ENCODE results near the gene RSPH4A. TPM values are rescaled to one million over a fixed set of nuclear protein-coding genes. Genes with fewer than 3 reads are reported as not detected.

RSPH4A gene
- total and polyA plus RNA-seq, 9 of the 15 experiments (the other 6 are each of a cell fraction or from before 2014, with no cell fraction given) = 0.04 to 0.30 (median 0.11) TPM

- peaks cover 3 to 4% of the 10 kb centered on the region in 2 experiments; a peak in 1 of 5 replicates for H3K4me1 ChIP-seq (replicated peaks in 1 of 2; ENCODE audit: control insufficient read depth in 2 of 2, insufficient read depth in 2 of 2, low read length in 2 of 2)
- H3K79me2 ChIP-seq (ENCODE audit: control insufficient read depth, insufficient read depth, low read length) = no peaks in the 10 kb centered on the region
- DNase-seq (ENCODE audit: extremely low read depth in 1 of 4, low spot score in 3 of 4) = no peak
- H3K4me3 ChIP-seq = no peak overlapping the region
- in situ Hi-C loops (cut with MboI) = no loop called here
- no peaks in the 10 kb centered on the region for H3K9me1 ChIP-seq (ENCODE audit: control insufficient read depth, insufficient read depth, low read length)
- BruUV-seq (replicated peaks) = no TSS peak
- WGBS (ENCODE audit: insufficient coverage, low coverage, missing lambda C conversion rate) = 64% methylated on average over 1 of the region's 1 CpG
- intact Hi-C loops (cut with micrococcal nuclease) = no loop called here
- no peak overlapping the region for H3K4me2 ChIP-seq (ENCODE audit: insufficient read depth, low read length)
- no peak for ATAC-seq
- H2AFZ ChIP-seq (ENCODE audit: low read depth, low read length) = no peak overlapping the region
- ChIA-PET CTCF (ENCODE audit: low intra/inter-chr PET ratio) (no interaction called here), POLR2A (no interaction called here)
- H4K20me1 ChIP-seq (replicated peaks; ENCODE audit: control insufficient read depth, insufficient read depth, low read length) = no peaks in the 10 kb centered on the region
- H3K27ac ChIP-seq (ENCODE audit: extremely low read depth, low read depth, low read length) = no peak overlapping the region
- TF ChIP-seq PPARD (CRISPR knock-in tag; IDR thresholded peaks at IDR 0.05) = no peak
- TF ChIP-seq ZC3H8 (IDR thresholded peaks at IDR 0.05) = no peak
- TF ChIP-seq NCOA2 (IDR thresholded peaks at IDR 0.05; ENCODE audit: partially characterized antibody in 2 of 2) = no peak
- TF ChIP-seq WHSC1 (IDR thresholded peaks at IDR 0.05; ENCODE audit: low read length) = no peak
- TF ChIP-seq RCOR1 (IDR thresholded peaks at IDR 0.05; ENCODE audit: borderline replicate concordance in 1 of 2, low read depth in 2 of 2, low read length in 2 of 2) = no peak
- TF ChIP-seq CGGBP1 (CRISPR knock-in tag; IDR thresholded peaks at IDR 0.05) = no peak
- no peak for TF ChIP-seq ZKSCAN8 (CRISPR knock-in tag; IDR thresholded peaks at IDR 0.05)
- no peak for TF ChIP-seq NELFE (IDR thresholded peaks at IDR 0.05; ENCODE audit: insufficient read depth, insufficient read length)
- TF ChIP-seq CBX5 (IDR thresholded peaks at IDR 0.05; ENCODE audit: borderline replicate concordance, low read depth) = no peak
- TF ChIP-seq, protein P1, sequence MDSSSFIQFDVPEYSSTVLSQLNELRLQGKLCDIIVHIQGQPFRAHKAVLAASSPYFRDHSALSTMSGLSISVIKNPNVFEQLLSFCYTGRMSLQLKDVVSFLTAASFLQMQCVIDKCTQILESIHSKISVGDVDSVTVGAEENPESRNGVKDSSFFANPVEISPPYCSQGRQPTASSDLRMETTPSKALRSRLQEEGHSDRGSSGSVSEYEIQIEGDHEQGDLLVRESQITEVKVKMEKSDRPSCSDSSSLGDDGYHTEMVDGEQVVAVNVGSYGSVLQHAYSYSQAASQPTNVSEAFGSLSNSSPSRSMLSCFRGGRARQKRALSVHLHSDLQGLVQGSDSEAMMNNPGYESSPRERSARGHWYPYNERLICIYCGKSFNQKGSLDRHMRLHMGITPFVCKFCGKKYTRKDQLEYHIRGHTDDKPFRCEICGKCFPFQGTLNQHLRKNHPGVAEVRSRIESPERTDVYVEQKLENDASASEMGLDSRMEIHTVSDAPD (CRISPR knock-in tag; IDR thresholded peaks at IDR 0.05) = no peak
- TF ChIP-seq ZNF398 (CRISPR knock-in tag; IDR thresholded peaks at IDR 0.05) = no peak
- no peak for TF ChIP-seq YBX1 (IDR thresholded peaks at IDR 0.05)
- FAIRE-seq = no peak
- no peaks in the 10 kb centered on the region for H3K36me3 ChIP-seq (ENCODE audit: control insufficient read depth, insufficient read depth, low read length)
- no peak overlapping the region for H3K9ac ChIP-seq (ENCODE audit: insufficient read depth in 1 of 2, low read depth in 2 of 2, low read length in 2 of 2)
- H3K9me3 ChIP-seq (replicated peaks; ENCODE audit: control insufficient read depth, insufficient read depth, low read depth, low read length) = no peaks in the 10 kb centered on the region
- H3K27me3 ChIP-seq (ENCODE audit: control insufficient read depth in 2 of 2, insufficient read depth in 2 of 2, low read length in 2 of 2) = no peaks in the 10 kb centered on the region
These were observed 59.7 kb downstream of the RSPH4A start for GRCh38 chr6:116676021-116676420.

Data from K562 (cell line).